GM21825 (cell line): ENCODE results near the gene KCNK6.

Experiments used
- ATAC-seq: cut with Tn5 transposase; IDR thresholded peaks from one replicate; pipeline ENCODE4 v1.9.1; 2021; ENCODE audit warnings: mild to moderate bottlenecking, moderate library complexity; ENCODE audit not compliant: unreplicated experiment

Gene KCNK6

GRCh38 chr19:38319421-38320258 lies at the start of gene KCNK6:
Gene KCNK6 (plus strand): TSS chr19:38319845. CDS start chr19:38319951, 106 bp downstream.
- no peak for ATAC-seq

- ATAC-seq = no peak
Observed at GRCh38 chr19:38270587-38271167, 49.0 kb upstream of the KCNK6 start.

GRCh38 chr19:38273499-38273898 lies 46.1 kb upstream of the KCNK6 start:
- ATAC-seq = no peak

- no peak for ATAC-seq
Observed at GRCh38 chr19:38274739-38275138, 44.9 kb upstream of the KCNK6 start.

- ATAC-seq = no peak
Observed at GRCh38 chr19:38276942-38277517, 42.6 kb upstream of the KCNK6 start.

- no peak for ATAC-seq
Observed at GRCh38 chr19:38277549-38277948, 42.1 kb upstream of the KCNK6 start.

GRCh38 chr19:38277969-38278680 lies 41.5 kb upstream of the KCNK6 start:
- no peak for ATAC-seq

- no peak for ATAC-seq
Observed at GRCh38 chr19:38278751-38279150, 40.9 kb upstream of the KCNK6 start.

GRCh38 chr19:38280030-38280921 lies 39.4 kb upstream of the KCNK6 start:
- ATAC-seq = no peak

- no peak for ATAC-seq
Observed at GRCh38 chr19:38281811-38282566, 37.7 kb upstream of the KCNK6 start.

- ATAC-seq = no peak
Observed at GRCh38 chr19:38283271-38283670, 36.4 kb upstream of the KCNK6 start.

- ATAC-seq = no peak
Observed at GRCh38 chr19:38284422-38284821, 35.2 kb upstream of the KCNK6 start.

- ATAC-seq = no peak
Observed at GRCh38 chr19:38285567-38285966, 34.1 kb upstream of the KCNK6 start.

GRCh38 chr19:38287604-38288003 lies 32.0 kb upstream of the KCNK6 start:
- ATAC-seq = no peak

- ATAC-seq = no peak
Observed at GRCh38 chr19:38288123-38288855, 31.4 kb upstream of the KCNK6 start.

GRCh38 chr19:38289955-38290354 lies 29.7 kb upstream of the KCNK6 start:
- ATAC-seq = no peak

GRCh38 chr19:38290631-38291147 lies 29.0 kb upstream of the KCNK6 start:
- ATAC-seq = no peak

GRCh38 chr19:38291855-38292254 lies 27.8 kb upstream of the KCNK6 start:
- no peak for ATAC-seq

- no peak for ATAC-seq
Observed at GRCh38 chr19:38293281-38293680, 26.4 kb upstream of the KCNK6 start.
